SH-SY5Y (cell line): Measurements from ENCODE around the gene KRTCAP2.

Experiments used
- GATA2 ChIP-seq: IDR thresholded peaks from 2 replicates; pipeline ENCODE4 v1.6.1; 2011; ENCODE audit warnings: mild to moderate bottlenecking, low read depth, low read length
- GATA3 ChIP-seq: IDR thresholded peaks from 2 replicates; pipeline ENCODE4 v1.6.1; 2011; ENCODE audit warnings: low read depth, mild to moderate bottlenecking, low read length, moderate library complexity

- TF ChIP-seq GATA2 (no peak), GATA3 (no peak)
Measured at GRCh38 chr1:155205969-155206593, 33.0 kb upstream of the KRTCAP2 start.
